Kidney (tissue), 14 donors: ENCODE measurements around the gene SLC39A11. TPM values are rescaled to one million over a fixed set of nuclear protein-coding genes. Genes with fewer than 3 reads are reported as not detected.
"Not testable (repeated sequence)": the region's sequence is repeated elsewhere in the genome, so short reads cannot be mapped to it uniquely, and the experiment has no call there.

ENCODE experiments used
- DNase-seq, 5 donors: peaks; one replicate each; pipeline ENCODE4 v3.0.0-alpha.2; 2013 to 2020
- FAIRE-seq: peaks from 2 replicates; lab custom pipeline; 2012; peaks lifted over from hg19 to GRCh38; lab: Jason Lieb, UNC
- H3K27ac ChIP-seq, 2 donors: one replicate each; pipeline ENCODE4 v1.7.0; 2013; ENCODE audit warnings: low read depth in 2 of 2, low read length in 2 of 2, inconsistent platforms in 1 of 2
- H3K27me3 ChIP-seq: one replicate; pipeline ENCODE4 v1.7.1; 2013; ENCODE audit warnings: low read length, inconsistent platforms; ENCODE audit not compliant: control insufficient read depth, insufficient read depth
- H3K36me3 ChIP-seq, 3 donors: one replicate each; pipeline versions ENCODE4 v1.7.0 to v1.7.1; 2013; ENCODE audit warnings: low read length in 3 of 3, control low read depth in 1 of 3, inconsistent platforms in 1 of 3; ENCODE audit not compliant: insufficient read depth in 3 of 3, control insufficient read depth in 2 of 3
- H3K4me1 ChIP-seq, 3 donors: one replicate each; pipeline versions ENCODE4 v1.7.0 to v1.7.1; 2013; ENCODE audit warnings: low read length in 3 of 3, inconsistent platforms in 1 of 3, low read depth in 1 of 3; ENCODE audit not compliant: control insufficient read depth in 2 of 3, insufficient read depth in 2 of 3
- H3K4me3 ChIP-seq, 3 donors: one replicate each; pipeline versions ENCODE4 v1.7.0 to v1.8.1; 2013; ENCODE audit warnings: low read length in 3 of 3, control low read depth in 1 of 3, inconsistent platforms in 1 of 3
- H3K9ac ChIP-seq, 3 donors: one replicate each; pipeline versions ENCODE4 v1.7.0 to v1.7.1; 2013; ENCODE audit warnings: low read length in 3 of 3, control low read depth in 1 of 3, inconsistent platforms in 1 of 3
- H3K9me3 ChIP-seq, 3 donors: one replicate each; pipeline versions ENCODE4 v1.7.0 to v1.7.1; 2013; ENCODE audit warnings: low read length in 3 of 3, control low read depth in 1 of 3, inconsistent platforms in 1 of 3; ENCODE audit not compliant: control insufficient read depth in 2 of 3, insufficient read depth in 1 of 3
- intact Hi-C: fragments of 100-400 bp; cut with DNase I; formaldehyde crosslinking; loops from one replicate; pipeline ENCODE4 v1.11.1; 2022
- polyA plus RNA-seq: library from polyadenylated mRNA; stranded (reverse); fragments of 350-450 nt; fragmentation: Illumina TruSeq; extraction: RNeasy Lipid Tissue Mini Kit (QIAGEN cat#74804); gene quantifications from one replicate; pipeline ENCODE4 v1.2.3, GENCODE V29; 2014; ENCODE audit warnings: low read depth, low replicate concordance; ENCODE audit not compliant: insufficient read depth
- total RNA-seq: library from RNA; stranded (reverse); fragmentation: NEBNext Ultra II Directional; extraction: Animal tissue kit (Norgen Biotek cat#: 25700); gene quantifications from one replicate; pipeline ENCODE4 v1.2.1, GENCODE V29; 2021
- TF ChIP-seq, protein P1 (sequence below): IDR thresholded peaks from 3 replicates; pipeline ENCODE4 v1.5.1; 2012; ENCODE audit warnings: mild to moderate bottlenecking, moderate library complexity, borderline replicate concordance; ENCODE audit not compliant: insufficient read depth; ENCODE audit errors: extremely low read depth
- donor health status: control.
- donor health status: control.
- donor health status: control.
- donor health status: control.
- donor health status: control.
- donor health status: DM: yes; HTN: yes; CAD: no.
- donor health status: Normal renal cell carcinoma (clear cell type).

The SLC39A11 gene
- total and polyA plus RNA-seq, 2 donors from 2014 or later = 19.7 to 37.2 TPM

DNA sequence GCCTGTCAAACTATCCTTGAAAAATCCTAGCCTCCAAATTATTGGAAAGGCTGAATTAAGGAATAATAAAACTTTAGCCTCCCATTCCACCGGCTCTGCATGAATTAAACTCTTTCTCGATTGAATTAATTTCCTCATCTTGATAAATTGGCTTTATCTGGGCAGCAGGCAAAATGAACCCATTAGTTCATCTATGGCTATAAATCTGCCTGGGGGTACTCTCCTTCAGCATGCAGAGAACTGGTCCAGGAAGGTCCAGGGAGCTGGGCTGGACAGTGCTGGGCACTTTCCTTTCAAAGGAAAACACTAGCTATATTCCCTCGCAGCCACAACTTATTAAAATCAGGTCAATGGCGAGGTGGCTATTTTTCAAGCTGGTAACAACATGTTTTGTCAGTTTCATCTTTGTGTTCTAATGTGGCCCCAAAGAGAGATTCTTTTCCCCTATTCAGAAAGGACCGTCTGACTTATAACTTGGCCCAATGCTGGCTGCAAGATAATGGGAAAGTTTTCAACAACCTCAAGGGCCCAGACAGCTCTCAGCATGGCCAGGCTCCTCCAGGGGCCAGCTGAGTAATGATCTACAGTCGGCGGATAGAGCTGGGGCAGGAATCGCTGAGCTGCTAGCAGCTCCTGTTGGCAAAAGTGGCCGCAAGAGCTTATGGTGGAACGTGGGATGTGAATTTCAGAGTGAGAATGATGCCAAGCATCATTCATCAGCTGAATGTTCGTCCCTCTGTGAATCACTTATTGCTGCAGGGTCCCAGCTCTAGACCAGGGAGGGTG is 326.9 kb downstream of the SLC39A11 start:
- no peak overlapping the region for H3K27ac ChIP-seq
- H3K27me3 ChIP-seq = no peaks in the 10 kb centered on the region
- H3K9ac ChIP-seq = no peak overlapping the region
- no peaks in the 10 kb centered on the region for H3K4me1 ChIP-seq
- FAIRE-seq = no peak
- H3K4me3 ChIP-seq = no peak overlapping the region
- no peaks in the 10 kb centered on the region for H3K36me3 ChIP-seq
- H3K9me3 ChIP-seq = no peaks in the 10 kb centered on the region
- intact Hi-C loops = no loop called here
- TF ChIP-seq, protein P1, sequence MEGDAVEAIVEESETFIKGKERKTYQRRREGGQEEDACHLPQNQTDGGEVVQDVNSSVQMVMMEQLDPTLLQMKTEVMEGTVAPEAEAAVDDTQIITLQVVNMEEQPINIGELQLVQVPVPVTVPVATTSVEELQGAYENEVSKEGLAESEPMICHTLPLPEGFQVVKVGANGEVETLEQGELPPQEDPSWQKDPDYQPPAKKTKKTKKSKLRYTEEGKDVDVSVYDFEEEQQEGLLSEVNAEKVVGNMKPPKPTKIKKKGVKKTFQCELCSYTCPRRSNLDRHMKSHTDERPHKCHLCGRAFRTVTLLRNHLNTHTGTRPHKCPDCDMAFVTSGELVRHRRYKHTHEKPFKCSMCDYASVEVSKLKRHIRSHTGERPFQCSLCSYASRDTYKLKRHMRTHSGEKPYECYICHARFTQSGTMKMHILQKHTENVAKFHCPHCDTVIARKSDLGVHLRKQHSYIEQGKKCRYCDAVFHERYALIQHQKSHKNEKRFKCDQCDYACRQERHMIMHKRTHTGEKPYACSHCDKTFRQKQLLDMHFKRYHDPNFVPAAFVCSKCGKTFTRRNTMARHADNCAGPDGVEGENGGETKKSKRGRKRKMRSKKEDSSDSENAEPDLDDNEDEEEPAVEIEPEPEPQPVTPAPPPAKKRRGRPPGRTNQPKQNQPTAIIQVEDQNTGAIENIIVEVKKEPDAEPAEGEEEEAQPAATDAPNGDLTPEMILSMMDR = no peak
- no peak for DNase-seq

DNA sequence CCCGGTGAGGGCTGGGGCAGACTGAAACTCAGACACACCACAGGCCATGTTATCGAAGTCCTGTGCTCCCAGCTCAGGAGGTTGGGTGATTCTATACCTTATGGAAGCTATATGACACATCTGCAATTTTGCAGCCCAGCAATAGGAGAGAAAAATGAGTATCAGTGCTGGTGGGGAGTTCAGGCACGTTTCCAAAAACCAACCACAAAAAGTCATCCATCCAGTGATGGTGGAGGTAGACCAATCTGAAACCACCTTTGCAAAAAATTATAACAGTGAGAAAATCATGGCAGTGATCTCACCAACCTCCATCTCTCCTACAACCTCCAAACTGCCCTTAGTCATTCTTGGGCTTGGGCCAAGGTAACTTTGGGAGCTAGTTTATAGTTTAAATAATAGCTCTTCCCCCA is 327.9 kb downstream of the SLC39A11 start:
- no peaks in the 10 kb centered on the region for H3K36me3 ChIP-seq
- TF ChIP-seq, protein P1 = no peak
- no peak for FAIRE-seq
- no peak overlapping the region for H3K27ac ChIP-seq
- intact Hi-C loops = no loop called here
- no peak overlapping the region for H3K9ac ChIP-seq
- H3K4me1 ChIP-seq = no peaks in the 10 kb centered on the region
- H3K4me3 ChIP-seq = no peak overlapping the region
- DNase-seq = no peak
- H3K27me3 ChIP-seq = no peaks in the 10 kb centered on the region
- H3K9me3 ChIP-seq = no peaks in the 10 kb centered on the region

DNA sequence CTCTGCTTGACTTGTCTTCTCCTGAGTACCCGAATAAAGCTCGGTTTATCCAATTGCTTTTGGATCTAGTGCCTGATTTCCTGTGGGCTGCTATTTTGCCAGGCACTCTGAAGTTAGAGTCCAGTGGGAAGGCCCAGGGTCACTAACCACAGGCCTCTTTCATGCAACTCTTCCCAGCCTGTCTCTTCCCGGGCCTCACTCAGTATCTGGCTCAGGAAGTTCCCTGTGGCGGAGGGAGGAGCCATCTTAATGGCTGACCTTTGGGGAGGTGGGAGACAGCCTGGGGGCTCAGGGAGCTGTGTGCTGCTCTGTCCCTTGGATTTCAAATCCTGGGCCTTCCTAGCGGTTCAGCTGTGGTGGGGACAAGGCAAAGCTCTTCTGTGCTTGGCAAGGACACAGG is 328.5 kb downstream of the SLC39A11 start:
- TF ChIP-seq, protein P1 = no peak
- Histone ChIP-seq H3K9me3 (no peaks in the 10 kb centered on the region), H3K9ac (no peak overlapping the region), H3K27ac (no peak overlapping the region), H3K4me3 (no peak overlapping the region), H3K4me1 (no peaks in the 10 kb centered on the region), H3K27me3 (no peaks in the 10 kb centered on the region), H3K36me3 (no peaks in the 10 kb centered on the region)
- FAIRE-seq = no peak
- no peak for DNase-seq
- intact Hi-C loops = no loop called here

DNA sequence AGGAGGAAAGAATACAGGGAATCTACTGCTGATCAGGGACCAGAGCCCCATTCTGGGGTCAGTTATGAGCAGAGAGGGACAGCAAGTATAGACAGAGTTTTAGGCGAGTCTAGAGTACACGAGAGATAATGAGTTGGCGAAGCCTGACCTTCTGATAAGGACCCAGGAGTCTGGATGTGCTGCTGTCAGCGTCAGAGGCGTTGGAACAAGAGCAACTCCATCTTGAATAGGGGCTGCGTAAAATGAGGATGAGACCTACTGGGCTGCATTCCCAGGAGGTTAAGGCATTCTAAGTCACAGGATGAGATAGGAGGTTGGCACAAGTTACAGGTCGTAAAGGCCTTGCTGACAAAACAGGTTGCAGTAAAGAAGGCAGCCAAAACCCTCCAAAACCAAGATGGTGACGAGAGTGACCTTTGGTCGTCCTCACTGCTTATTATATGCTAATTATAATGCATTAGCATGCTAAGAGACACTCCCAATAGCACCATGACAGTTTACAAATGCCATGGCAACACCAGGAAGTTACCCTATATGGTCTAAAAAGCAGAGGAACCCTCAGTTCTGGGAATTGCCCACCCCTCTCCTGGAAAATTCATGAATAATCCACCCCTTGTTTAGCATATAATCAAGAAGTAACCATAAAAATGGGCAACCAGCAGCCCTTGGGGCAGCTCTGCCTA is 330.5 kb downstream of the SLC39A11 start:
- H3K4me1 ChIP-seq, intact Hi-C loops, DNase-seq, H3K36me3 ChIP-seq, H3K9me3 ChIP-seq, H3K4me3 ChIP-seq, FAIRE-seq, H3K9ac ChIP-seq, H3K27ac ChIP-seq, H3K27me3 ChIP-seq: not testable (repeated sequence)
